Measurements from ENCODE around the gene SASH1.

SASH1 gene

GRCh38 chr6:148596891-148597455 is 254.3 kb downstream of the SASH1 start:
- Histone ChIP-seq H3K4me3 (ENCODE audit: low read length) (no peak overlapping the region), H3K9ac (ENCODE audit: low read depth, low read length) (no peak overlapping the region), H3K27ac (ENCODE audit: low read depth, low read length) (no peak overlapping the region; the same call in 1 of the 2 replicates), H3K9me3 (ENCODE audit: insufficient read depth, low read depth, low read length) (peaks cover 8% of the 10 kb centered on the region), H3K36me3 (ENCODE audit: insufficient read depth, low read length) (no peaks in the 10 kb centered on the region), H3K27me3 (ENCODE audit: insufficient read depth, low read length) (no peaks in the 10 kb centered on the region), H3K4me1 (ENCODE audit: insufficient read depth, low read length) (peaks cover 26% of the 10 kb centered on the region)
- WGBS: 96% methylated on average over 3 of the region's 3 CpGs

GRCh38 chr6:148598724-148599123 is 256.1 kb downstream of the SASH1 start:
- Histone ChIP-seq H3K36me3 (ENCODE audit: insufficient read depth, low read length) (no peaks in the 10 kb centered on the region), H3K9ac (ENCODE audit: low read depth, low read length) (peak overlapping the region; percentile 13; the same call in 1 of the 2 replicates), H3K4me1 (ENCODE audit: insufficient read depth, low read length) (peaks cover 26% of the 10 kb centered on the region), H3K27ac (ENCODE audit: low read depth, low read length) (peak overlapping the region; percentile 90), H3K4me3 (ENCODE audit: low read length) (no peak overlapping the region), H3K27me3 (ENCODE audit: insufficient read depth, low read length) (no peaks in the 10 kb centered on the region), H3K9me3 (ENCODE audit: insufficient read depth, low read depth, low read length) (peaks cover 17% of the 10 kb centered on the region)
- WGBS: 18% methylated on average over 3 of the region's 3 CpGs

GRCh38 chr6:148599967-148600426 is 257.4 kb downstream of the SASH1 start:
- Histone ChIP-seq H3K9ac (ENCODE audit: low read depth, low read length) (peak overlapping the region; percentile 46; the same call in 1 of the 2 replicates), H3K4me3 (ENCODE audit: low read length) (no peak overlapping the region), H3K27me3 (ENCODE audit: insufficient read depth, low read length) (no peaks in the 10 kb centered on the region), H3K36me3 (ENCODE audit: insufficient read depth, low read length) (no peaks in the 10 kb centered on the region), H3K9me3 (ENCODE audit: insufficient read depth, low read depth, low read length) (peaks cover 17% of the 10 kb centered on the region), H3K4me1 (ENCODE audit: insufficient read depth, low read length) (peaks cover 26% of the 10 kb centered on the region), H3K27ac (ENCODE audit: low read depth, low read length) (peak overlapping the region; percentile 90)
- 6% methylated on average over 7 of the region's 7 CpGs for WGBS
